Adrenal gland (tissue), 12 donors: Measurements from ENCODE around the gene TUBGCP2. TPM values are rescaled to one million over a fixed set of nuclear protein-coding genes. Genes with fewer than 3 reads are reported as not detected.

Experiments
- DNase-seq, 7 donors: peaks; one replicate each; pipeline ENCODE4 v3.0.0-alpha.2; 2019 to 2020
- H3K27ac ChIP-seq, 5 donors: fragments of 200-600 bp; sonication (generic) in 4 of 5; 1 replicate in 3 of 5; 2 replicates in 2 of 5; pipeline versions ENCODE4 v1.5.1 to v1.8.0; 2016 to 2020; ENCODE audit warnings: mild to moderate bottlenecking in 1 of 5
- H3K27me3 ChIP-seq: fragments of 200-600 bp; 2 replicates; pipeline ENCODE4 v1.8.0; 2021
- H3K36me3 ChIP-seq, 2 donors: fragments of 200-600 bp; replicated peaks in 1 of 2; 1 replicate in 1 of 2; 2 replicates in 1 of 2; pipeline versions ENCODE4 v1.5.1 to v1.8.0; 2018 to 2022
- H3K4me1 ChIP-seq, 2 donors: fragments of 200-600 bp; replicated peaks in 1 of 2; 1 replicate in 1 of 2; 2 replicates in 1 of 2; pipeline versions ENCODE4 v1.5.1 to v1.8.0; 2018 to 2021
- H3K4me3 ChIP-seq, 4 donors: fragments of 200-600 bp; sonication (generic) in 3 of 4; one replicate each; pipeline ENCODE4 v1.5.1; 2016 to 2018
- H3K9me3 ChIP-seq, 3 donors: fragments of 200-600 bp; sonication (generic) in 1 of 3; replicated peaks in 1 of 3; 1 replicate in 2 of 3; 2 replicates in 1 of 3; pipeline versions ENCODE4 v1.5.1 to v1.8.0; 2016 to 2021
- CTCF ChIP-seq, 6 experiments: fragments of 450-650 bp in 4 of 6; fragments of 200-600 bp in 2 of 6; sonication (generic) in 1 of 6; IDR thresholded peaks; 1 replicate in 5 of 6; 2 replicates in 1 of 6; pipeline versions ENCODE4 v1.5.1 to v1.8.0; 2016 to 2021; ENCODE audit warnings: antibody characterized with exemption in 6 of 6, mild to moderate bottlenecking in 2 of 6, moderate library complexity in 1 of 6
- POLR2A ChIP-seq, 2 donors: fragments of 450-650 bp; IDR thresholded peaks; one replicate each; pipeline ENCODE4 v1.6.1; 2017; ENCODE audit warnings: antibody characterized with exemption in 2 of 2, mild to moderate bottlenecking in 2 of 2, moderate library complexity in 1 of 2
- WGBS, 4 donors: extraction: QIAGEN DNeasy Blood & Tissue Kit in 2 of 4; methylation state at CpG; one replicate each; pipeline versions ENCODE4 v1.1.5 to v1.1.7; 2013 to 2017; 5-methylcytosine and 5-hydroxymethylcytosine counted together
- intact Hi-C, 2 donors: fragments of 100-400 bp; cut with DNase I; formaldehyde crosslinking; loops; one replicate each; pipeline versions ENCODE4 v1.14.1 to v1.15.0; 2022 to 2023
- polyA plus RNA-seq, 3 donors: library from polyadenylated mRNA; stranded (reverse); fragments of 200-250 nt in 2 of 3; fragments of 350-450 nt in 1 of 3; fragmentation: Illumina TruSeq in 1 of 3; extraction: RNeasy Lipid Tissue Mini Kit (QIAGEN cat#74804) in 1 of 3; gene quantifications; one replicate each; pipeline ENCODE4 v1.2.3, GENCODE V29; 2013 to 2014
- total RNA-seq, 9 donors: library from RNA; depleted of rRNA in 4 of 9; stranded (reverse); fragments of >200 nt in 4 of 9; fragments of 120-200 nt in 1 of 9; fragmentation: NEBNext Ultra II Directional in 1 of 9; extraction: Animal tissue kit (Norgen Biotek cat#: 25700) in 1 of 9; gene quantifications; one replicate each; pipeline versions ENCODE4 v1.1.0 to v1.2.4, GENCODE V29; 2013 to 2023
- donor health status: healthy with polysubstance abuse.
- donor health status: Bipolar disorder and iron deficiency.
- donor health status: DM: yes; HTN: yes; CAD: no.
- donor health status: DM: no; HTN: no; CAD: no.
- donor health status: DM: no; HTN: no; CAD: no.
- donor health status: DM: yes; HTN: yes; CAD: no.

Gene TUBGCP2
- total and polyA plus RNA-seq, 12 donors = 30.9 to 234 (median 62.0) TPM

- Histone ChIP-seq H3K4me3 (no peak overlapping the region), H3K4me1 (no peaks in the 10 kb centered on the region), H3K27ac (no peak overlapping the region), H3K9me3 (no peaks in the 10 kb centered on the region), H3K27me3 (peaks cover 7% of the 10 kb centered on the region), H3K36me3 (no peaks in the 10 kb centered on the region)
- DNase-seq = no peak
- intact Hi-C loops = no loop called here
- 85 to 90% (median 86%) methylated on average over 4 of the region's 4 CpGs for WGBS, 4 donors
- TF ChIP-seq CTCF (IDR thresholded peaks at IDR 0.05) (no peak), POLR2A (IDR thresholded peaks at IDR 0.05) (no peak)
Measured at GRCh38 chr10:133341983-133342382, 33.3 kb upstream of the TUBGCP2 start.

- H3K4me1 ChIP-seq = peaks cover 8 to 11% of the 10 kb centered on the region in 2 donors
- intact Hi-C loops = no loop called here
- DNase-seq = no peak
- TF ChIP-seq CTCF (IDR thresholded peaks at IDR 0.05) = no peak
- TF ChIP-seq POLR2A (IDR thresholded peaks at IDR 0.05) = no peak
- H3K9me3 ChIP-seq = no peaks in the 10 kb centered on the region
- no peaks in the 10 kb centered on the region for H3K36me3 ChIP-seq
- no peak overlapping the region for H3K4me3 ChIP-seq
- peaks cover 25% of the 10 kb centered on the region for H3K27me3 ChIP-seq
- H3K27ac ChIP-seq = no peak overlapping the region
- 81 to 94% (median 89%) methylated on average over 8 to 13 of the region's 13 CpGs for WGBS, 4 donors
Measured at GRCh38 chr10:133339708-133340380, 31.2 kb upstream of the TUBGCP2 start.

GRCh38 chr10:133338080-133339071, 29.7 kb upstream of the TUBGCP2 start:
- WGBS, 4 donors = 79 to 85% (median 83%) methylated on average over 10 of the region's 10 CpGs
- no peak for DNase-seq

More at GRCh38 chr10:133338080-133339071, 29.7 kb upstream of the TUBGCP2 start:
- H3K27me3 ChIP-seq = peaks cover 25% of the 10 kb centered on the region
- peaks cover 9 to 11% of the 10 kb centered on the region in 2 donors for H3K4me1 ChIP-seq
- TF ChIP-seq CTCF (IDR thresholded peaks at IDR 0.05) (no peak), POLR2A (IDR thresholded peaks at IDR 0.05) (no peak)
- H3K36me3 ChIP-seq = no peaks in the 10 kb centered on the region
- H3K4me3 ChIP-seq = no peak overlapping the region
- intact Hi-C loops = no loop called here
- no peak overlapping the region for H3K27ac ChIP-seq
- H3K9me3 ChIP-seq = no peaks in the 10 kb centered on the region
